GM12865 (cell line): Measurements from ENCODE around the gene BABAM2.

Experiments used
- DNase-seq: peaks from one replicate; pipeline ENCODE4 v3.0.0; 2010; ENCODE audit warnings: low read depth
- H3K4me3 ChIP-seq: 2 replicates; pipeline ENCODE4 v1.5.1; 2011; ENCODE audit warnings: mild to moderate bottlenecking, low read depth, low read length, control low read depth
- TF ChIP-seq, protein P1 (sequence below): IDR thresholded peaks from 2 replicates; pipeline ENCODE4 v1.5.1; 2011; ENCODE audit warnings: low read length, control low read depth, low read depth, inconsistent platforms; ENCODE audit not compliant: insufficient read depth; ENCODE audit errors: missing control alignments

The BABAM2 gene

DNA sequence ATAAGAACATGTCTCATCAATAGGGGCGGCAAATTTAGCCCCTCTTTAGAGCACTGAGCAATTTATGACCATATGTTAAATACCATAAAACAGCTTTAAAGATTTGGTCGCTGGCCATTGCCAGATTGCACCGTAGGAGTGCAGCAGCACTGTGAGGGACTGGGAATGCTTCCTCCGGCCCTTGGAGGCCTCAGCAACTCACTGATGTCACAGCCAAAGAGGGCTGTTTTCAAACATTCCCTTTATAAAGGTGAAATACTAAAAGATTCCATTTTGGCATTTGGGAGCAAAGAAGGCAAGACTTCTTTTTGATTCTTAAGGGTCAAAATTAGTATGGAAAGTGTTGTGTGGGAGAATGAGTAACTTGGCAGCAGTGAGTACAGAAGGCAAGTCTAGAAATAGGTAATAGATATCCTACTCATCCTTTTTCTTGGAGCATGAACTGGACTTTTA is 63.7 kb downstream of the BABAM2 start:
- no peak overlapping the region for H3K4me3 ChIP-seq
- no peak for DNase-seq
- TF ChIP-seq, protein P1, sequence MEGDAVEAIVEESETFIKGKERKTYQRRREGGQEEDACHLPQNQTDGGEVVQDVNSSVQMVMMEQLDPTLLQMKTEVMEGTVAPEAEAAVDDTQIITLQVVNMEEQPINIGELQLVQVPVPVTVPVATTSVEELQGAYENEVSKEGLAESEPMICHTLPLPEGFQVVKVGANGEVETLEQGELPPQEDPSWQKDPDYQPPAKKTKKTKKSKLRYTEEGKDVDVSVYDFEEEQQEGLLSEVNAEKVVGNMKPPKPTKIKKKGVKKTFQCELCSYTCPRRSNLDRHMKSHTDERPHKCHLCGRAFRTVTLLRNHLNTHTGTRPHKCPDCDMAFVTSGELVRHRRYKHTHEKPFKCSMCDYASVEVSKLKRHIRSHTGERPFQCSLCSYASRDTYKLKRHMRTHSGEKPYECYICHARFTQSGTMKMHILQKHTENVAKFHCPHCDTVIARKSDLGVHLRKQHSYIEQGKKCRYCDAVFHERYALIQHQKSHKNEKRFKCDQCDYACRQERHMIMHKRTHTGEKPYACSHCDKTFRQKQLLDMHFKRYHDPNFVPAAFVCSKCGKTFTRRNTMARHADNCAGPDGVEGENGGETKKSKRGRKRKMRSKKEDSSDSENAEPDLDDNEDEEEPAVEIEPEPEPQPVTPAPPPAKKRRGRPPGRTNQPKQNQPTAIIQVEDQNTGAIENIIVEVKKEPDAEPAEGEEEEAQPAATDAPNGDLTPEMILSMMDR, result no peak

DNA sequence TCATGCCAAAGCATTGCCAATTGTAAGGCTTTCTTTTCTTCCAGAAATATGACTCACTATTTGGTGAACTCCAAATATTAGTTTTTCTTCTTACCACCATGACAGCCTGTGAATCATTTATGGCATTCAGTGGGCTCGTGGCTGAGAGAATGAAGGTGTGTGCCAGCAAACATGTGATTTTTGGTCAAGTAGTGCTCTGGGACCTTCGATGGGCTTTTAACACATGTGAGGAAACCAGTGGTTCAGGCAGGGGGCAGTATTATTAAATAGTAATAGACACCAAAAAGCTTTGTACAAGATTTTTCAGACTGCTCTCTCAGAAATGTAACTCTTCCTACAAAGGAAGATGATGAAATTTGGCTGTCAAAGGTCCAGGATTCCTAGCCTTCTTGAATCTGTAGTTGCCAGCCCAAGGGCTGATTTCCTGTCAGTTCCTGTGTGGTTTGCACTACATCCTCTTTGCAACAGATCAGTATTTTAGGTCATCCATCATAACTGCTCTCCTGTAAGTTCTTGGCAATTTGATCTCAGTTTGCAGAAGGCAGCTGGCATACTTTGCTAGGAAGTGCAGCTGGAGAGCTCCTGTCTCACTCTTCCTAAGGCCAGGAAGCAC is 64.3 kb downstream of the BABAM2 start:
- no peak overlapping the region for H3K4me3 ChIP-seq
- TF ChIP-seq, protein P1, result no peak
- peak; percentile 42 for DNase-seq

DNA sequence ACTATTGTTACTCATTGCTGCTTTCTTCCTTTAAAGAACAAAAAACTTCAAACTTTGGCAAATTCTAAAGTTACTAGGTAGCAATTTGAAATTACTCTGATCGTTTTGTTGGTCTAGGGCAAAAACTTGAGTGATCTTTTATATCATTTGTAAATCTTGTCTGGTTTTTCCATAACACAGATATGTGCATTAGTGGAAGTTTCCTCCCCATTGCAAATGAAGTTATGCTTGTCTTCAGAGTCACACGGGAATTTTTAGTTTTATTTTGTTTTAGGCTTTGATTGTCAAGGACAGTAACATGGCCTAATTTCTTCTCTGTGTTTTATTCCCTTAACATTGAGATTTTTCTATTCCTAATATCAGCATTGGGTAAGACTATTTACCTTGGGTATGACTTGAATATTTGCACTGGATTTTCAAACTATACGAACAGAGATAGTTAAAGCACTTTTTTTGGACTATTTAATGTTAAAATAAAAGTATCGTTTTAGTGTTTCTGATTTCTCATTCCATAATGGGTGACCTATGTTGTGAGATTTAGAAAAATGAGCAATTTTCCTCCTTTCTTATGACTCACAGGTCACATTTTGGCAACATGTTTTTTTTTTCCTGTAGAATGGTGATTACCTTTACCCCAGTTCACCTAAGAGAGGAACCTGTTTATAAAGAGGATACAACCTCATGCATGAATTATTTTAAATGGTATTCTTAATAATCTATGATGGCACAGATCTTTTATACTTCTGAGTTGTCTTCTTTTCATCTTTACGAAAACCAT is 65.0 kb downstream of the BABAM2 start:
- H3K4me3 ChIP-seq, result no peak overlapping the region
- TF ChIP-seq, protein P1, result no peak
- DNase-seq, result no peak

DNA sequence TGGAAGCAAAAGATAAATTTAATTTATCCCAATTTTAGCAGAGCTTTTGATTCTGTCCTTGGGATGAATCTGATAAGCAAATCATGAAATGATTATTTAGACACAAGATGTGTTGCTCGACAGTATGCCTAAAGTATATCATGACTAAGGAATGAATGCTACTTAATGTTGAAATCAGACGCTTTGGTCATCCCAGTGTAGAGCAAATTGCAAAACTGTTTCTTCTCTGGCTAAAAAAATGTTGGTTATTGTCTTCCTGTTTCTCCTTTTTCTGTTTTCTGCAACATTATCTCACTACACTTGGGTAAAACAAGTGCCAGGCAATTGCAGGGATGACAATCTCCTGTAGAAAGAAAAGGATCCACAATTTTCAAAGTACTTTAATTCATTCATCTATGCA is 66.4 kb downstream of the BABAM2 start:
- H3K4me3 ChIP-seq, result no peak overlapping the region
- no peak for DNase-seq

DNA sequence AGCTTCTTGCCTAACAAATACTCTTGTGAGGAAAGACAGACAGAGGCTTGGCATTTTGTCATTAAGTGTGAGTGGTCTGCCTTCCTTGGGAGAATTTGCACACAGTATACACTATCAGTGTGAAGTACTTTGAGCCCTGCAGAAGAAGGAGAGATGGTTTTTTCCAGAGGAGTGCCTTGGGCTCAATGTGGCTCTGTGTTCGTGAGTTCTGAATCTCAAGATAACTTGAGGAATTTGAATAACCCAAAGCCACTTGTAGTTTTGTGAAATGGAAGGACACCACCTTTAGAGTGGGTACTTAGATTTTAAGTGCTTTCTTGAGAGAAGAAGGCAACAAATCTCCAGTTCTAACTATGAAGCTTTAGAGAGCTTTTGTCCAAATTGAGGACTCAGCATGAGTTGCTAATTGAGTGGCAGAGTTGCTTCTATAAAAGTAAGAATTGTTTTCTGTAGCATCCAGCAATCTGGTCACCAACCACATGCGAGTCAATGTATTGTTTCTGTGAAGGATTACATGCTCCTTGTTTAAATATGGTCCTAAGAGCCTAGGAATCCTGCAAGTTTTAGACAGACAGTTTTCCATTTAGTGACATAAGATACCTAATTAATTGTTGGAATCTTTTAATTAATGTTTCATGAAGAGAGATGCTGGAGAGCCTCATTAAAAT is 68.3 kb downstream of the BABAM2 start:
- no peak overlapping the region for H3K4me3 ChIP-seq
- TF ChIP-seq, protein P1, result no peak
- no peak for DNase-seq

More for the DNA sequence above, 66.4 kb downstream of the BABAM2 start:
- TF ChIP-seq, protein P1, result no peak

DNA sequence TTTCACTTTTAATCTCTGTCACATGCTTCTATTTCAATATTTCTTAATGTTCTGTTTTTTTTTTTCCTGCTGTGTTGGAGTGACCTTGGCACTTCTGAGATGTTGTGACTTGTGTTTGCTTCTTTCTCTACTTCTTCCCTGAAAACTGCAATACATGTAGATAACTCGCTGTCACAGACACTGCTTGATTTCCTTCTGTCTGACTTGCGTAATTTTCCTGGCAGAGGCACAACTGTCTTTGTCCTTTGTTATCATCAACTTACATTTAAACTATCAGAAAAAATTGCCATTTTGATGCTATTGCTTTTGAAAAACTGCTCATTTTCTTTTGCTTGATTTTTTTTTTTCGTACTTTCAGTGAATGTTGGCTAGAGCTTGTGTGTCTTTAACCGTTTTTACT is 69.0 kb downstream of the BABAM2 start:
- no peak overlapping the region for H3K4me3 ChIP-seq
- DNase-seq, result no peak
- TF ChIP-seq, protein P1, result no peak
